NOMO-1 treated with dmso at 0.1 percent for 144 hours (cell line): ENCODE data around the gene MYOG.

Source experiments
- DNase-seq: peaks from one replicate; lab custom pipeline; 2025; ENCODE audit not compliant: unreplicated experiment; lab: John Stamatoyannopoulos, UW

Gene MYOG

GRCh38 chr1:203072911-203073310, 12.9 kb downstream of the MYOG start:
- DNase-seq: no peak

GRCh38 chr1:203072002-203072602, 13.7 kb downstream of the MYOG start:
- DNase-seq: no peak

GRCh38 chr1:203069030-203069747, 16.6 kb downstream of the MYOG start:
- peak; percentile 89 for DNase-seq

- no peak for DNase-seq
Observed at GRCh38 chr1:203066965-203067364, 18.8 kb downstream of the MYOG start.

GRCh38 chr1:203065986-203066385, 19.8 kb downstream of the MYOG start:
- DNase-seq: no peak

GRCh38 chr1:203065191-203065590, 20.6 kb downstream of the MYOG start:
- no peak for DNase-seq

GRCh38 chr1:203063287-203063686, 22.5 kb downstream of the MYOG start:
- DNase-seq: no peak

- no peak for DNase-seq
Observed at GRCh38 chr1:203060115-203060514, 25.7 kb downstream of the MYOG start.

GRCh38 chr1:203059485-203059884, 26.3 kb downstream of the MYOG start:
- DNase-seq: peak; percentile 59

- peak; percentile 56 for DNase-seq
Observed at GRCh38 chr1:203058676-203058935, 27.2 kb downstream of the MYOG start.

GRCh38 chr1:203057911-203058675, 27.7 kb downstream of the MYOG start:
- DNase-seq: peak; percentile 79

GRCh38 chr1:203056516-203056915, 29.3 kb downstream of the MYOG start:
- DNase-seq: no peak

GRCh38 chr1:203056012-203056411, 29.8 kb downstream of the MYOG start:
- no peak for DNase-seq

GRCh38 chr1:203055161-203055799, 30.5 kb downstream of the MYOG start:
- DNase-seq: no peak

GRCh38 chr1:203054642-203055041, 31.2 kb downstream of the MYOG start:
- DNase-seq: no peak

GRCh38 chr1:203054184-203054583, 31.6 kb downstream of the MYOG start:
- no peak for DNase-seq

GRCh38 chr1:203052601-203053000, 33.2 kb downstream of the MYOG start:
- DNase-seq: no peak

- DNase-seq: no peak
Observed at GRCh38 chr1:203051841-203052324, 33.9 kb downstream of the MYOG start.

GRCh38 chr1:203050826-203051225, 35.0 kb downstream of the MYOG start:
- DNase-seq: no peak

- DNase-seq: no peak
Observed at GRCh38 chr1:203049576-203050180, 36.1 kb downstream of the MYOG start.

- DNase-seq: no peak
Observed at GRCh38 chr1:203049077-203049476, 36.7 kb downstream of the MYOG start.
